BJ (cell line): Measurements from ENCODE around the gene SHTN1. TPM values are rescaled to one million over a fixed set of nuclear protein-coding genes. Genes with fewer than 3 reads are reported as not detected.

Experiments used
- CTCF ChIA-PET: fragments of 350-600 bp; formaldehyde crosslinking; extraction: SDS; loops from one replicate; lab custom pipeline; 2021; ENCODE audit warnings: antibody characterized with exemption, inconsistent platforms; lab: Yijun Ruan, JAX
- POLR2A ChIA-PET: fragments of 300-600 bp; sonication (Branson Sonifier 250); formaldehyde crosslinking; extraction: SDS; loops from one replicate; lab custom pipeline; 2021; ENCODE audit warnings: antibody characterized with exemption; lab: Charles Lee
- DNase-seq: peaks from one replicate; pipeline ENCODE4 v3.0.0-alpha.2; 2011; ENCODE audit warnings: low read depth
- H3K27me3 ChIP-seq: 2 replicates; pipeline ENCODE4 v1.6.0; 2011; ENCODE audit warnings: low read length; ENCODE audit not compliant: control insufficient read depth, insufficient read depth
- H3K36me3 ChIP-seq: 2 replicates; pipeline ENCODE4 v1.5.1; 2011; ENCODE audit warnings: low read length; ENCODE audit not compliant: control insufficient read depth, insufficient read depth
- H3K4me3 ChIP-seq: 2 replicates; pipeline ENCODE4 v1.5.1; 2011; ENCODE audit warnings: low read depth, mild to moderate bottlenecking, control low read depth, low read length
- polyA plus RNA-seq: library from polyadenylated mRNA; depleted of rRNA; stranded (reverse); fragments of >200 nt; gene quantifications from 2 replicates; pipeline ENCODE4 v1.2.3, GENCODE V29; 2011
- TF ChIP-seq, protein P1 (sequence below): IDR thresholded peaks from 2 replicates; pipeline ENCODE4 v1.5.1; 2011; ENCODE audit warnings: low read depth, mild to moderate bottlenecking, control low read depth, inconsistent platforms, low read length, moderate library complexity; ENCODE audit not compliant: insufficient read depth

The SHTN1 gene
- polyA plus RNA-seq, 1 experiment, result 2.8 TPM

- TF ChIP-seq, protein P1, sequence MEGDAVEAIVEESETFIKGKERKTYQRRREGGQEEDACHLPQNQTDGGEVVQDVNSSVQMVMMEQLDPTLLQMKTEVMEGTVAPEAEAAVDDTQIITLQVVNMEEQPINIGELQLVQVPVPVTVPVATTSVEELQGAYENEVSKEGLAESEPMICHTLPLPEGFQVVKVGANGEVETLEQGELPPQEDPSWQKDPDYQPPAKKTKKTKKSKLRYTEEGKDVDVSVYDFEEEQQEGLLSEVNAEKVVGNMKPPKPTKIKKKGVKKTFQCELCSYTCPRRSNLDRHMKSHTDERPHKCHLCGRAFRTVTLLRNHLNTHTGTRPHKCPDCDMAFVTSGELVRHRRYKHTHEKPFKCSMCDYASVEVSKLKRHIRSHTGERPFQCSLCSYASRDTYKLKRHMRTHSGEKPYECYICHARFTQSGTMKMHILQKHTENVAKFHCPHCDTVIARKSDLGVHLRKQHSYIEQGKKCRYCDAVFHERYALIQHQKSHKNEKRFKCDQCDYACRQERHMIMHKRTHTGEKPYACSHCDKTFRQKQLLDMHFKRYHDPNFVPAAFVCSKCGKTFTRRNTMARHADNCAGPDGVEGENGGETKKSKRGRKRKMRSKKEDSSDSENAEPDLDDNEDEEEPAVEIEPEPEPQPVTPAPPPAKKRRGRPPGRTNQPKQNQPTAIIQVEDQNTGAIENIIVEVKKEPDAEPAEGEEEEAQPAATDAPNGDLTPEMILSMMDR, result no peak
- ChIA-PET CTCF (interaction anchor here (1.6 kb wide), 1 partner anchor 38 kb away, joined by 4 read pairs; no protein-coding TSS in a partner anchor), POLR2A (no interaction called here)
Observed at GRCh38 chr10:116852246-116852645, 152.7 kb downstream of the SHTN1 start.

DNA sequence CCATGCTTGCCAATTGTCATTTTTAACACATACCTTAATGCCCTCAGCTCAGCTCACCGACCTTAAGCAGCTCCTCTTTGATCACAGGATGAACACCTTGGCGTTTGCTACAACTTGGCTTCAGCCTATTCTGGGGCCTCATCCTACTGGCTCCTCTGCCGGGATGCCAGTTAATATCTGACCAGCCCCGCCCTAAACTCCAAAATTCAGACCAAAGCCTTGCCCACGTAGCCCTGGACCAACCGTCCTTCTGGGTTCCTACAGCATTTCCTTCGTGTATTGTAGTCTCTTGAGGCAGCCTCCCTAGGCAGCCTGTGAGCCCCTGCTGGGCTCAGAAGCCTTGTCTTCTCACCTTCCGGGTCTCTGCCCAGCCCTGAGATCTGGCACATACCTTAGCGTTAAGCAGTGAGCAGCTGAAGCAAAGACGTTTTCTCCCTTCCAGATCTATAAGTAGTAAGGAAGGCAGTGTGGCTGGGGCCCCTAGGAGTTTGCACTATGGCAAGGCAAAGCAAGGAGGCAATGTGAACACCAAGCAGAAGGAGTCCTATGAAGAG is 154.9 kb downstream of the SHTN1 start:
- peaks cover 1% of the 10 kb centered on the region; the same call in 1 of the 2 replicates for H3K27me3 ChIP-seq
- POLR2A ChIA-PET, result no interaction called here
- CTCF ChIA-PET, result interaction anchor here (1.2 to 1.6 kb wide), 5 partner anchors 11 to 324 kb away, joined by 3 to 5 read pairs (median 4); no protein-coding TSS in a partner anchor
- TF ChIP-seq, protein P1, result no peak
- no peaks in the 10 kb centered on the region for H3K36me3 ChIP-seq
- DNase-seq, result no peak
- H3K4me3 ChIP-seq, result peak overlapping the region; percentile 87

More at GRCh38 chr10:116852246-116852645, 152.7 kb downstream of the SHTN1 start:
- DNase-seq, result no peak
- Histone ChIP-seq H3K4me3 (no peak overlapping the region), H3K27me3 (peaks cover 1% of the 10 kb centered on the region; the same call in 1 of the 2 replicates), H3K36me3 (no peaks in the 10 kb centered on the region)

DNA sequence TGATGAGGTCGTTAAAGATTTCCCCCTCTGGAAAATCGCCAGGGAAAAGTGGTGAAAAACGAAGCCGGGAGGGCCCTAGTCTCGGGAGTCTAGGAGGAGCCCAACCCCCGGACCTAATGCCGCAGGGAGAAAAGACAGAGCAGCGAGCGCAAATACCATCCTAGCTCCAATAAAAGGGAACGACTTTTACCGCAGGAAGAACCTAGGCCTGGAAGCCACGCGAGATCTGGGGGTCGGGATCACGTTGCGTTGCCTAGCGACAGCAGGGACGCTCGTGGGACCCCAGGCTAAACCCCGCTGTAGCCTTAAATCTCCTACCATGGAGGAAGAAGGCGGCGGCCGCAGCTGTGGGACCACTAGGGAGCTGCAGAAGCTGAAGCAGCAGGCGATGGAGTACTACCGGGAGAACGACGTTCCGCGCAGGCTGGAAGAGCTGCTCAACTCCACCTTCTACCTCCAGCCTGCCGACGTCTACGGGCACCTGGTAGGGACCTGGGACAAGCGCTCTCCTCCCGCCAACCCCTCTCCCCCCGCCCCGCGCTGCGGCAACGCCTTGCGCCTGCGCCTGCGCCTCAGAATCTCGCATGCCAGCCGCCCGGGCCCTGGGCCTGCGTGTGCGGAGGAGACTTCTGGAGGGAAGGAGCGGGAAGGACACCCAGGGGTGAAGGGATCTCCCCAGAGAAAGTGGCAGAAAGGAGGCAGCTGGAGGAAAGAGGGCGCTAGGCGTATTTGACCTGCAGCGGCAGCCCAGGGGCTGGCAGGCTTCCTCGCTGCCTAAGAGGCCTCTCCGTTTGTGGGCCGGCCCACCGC is 155.5 kb downstream of the SHTN1 start, which contains the start of gene ENO4:
Gene ENO4, plus strand, starts transcription at position 252 of the 810 bp plus-strand sequence. Its CDS starts 68 bp downstream, at position 320.
- ChIA-PET CTCF (interaction anchor here (1.2 to 1.6 kb wide), 5 partner anchors 11 to 325 kb away, joined by 3 to 5 read pairs (median 4); no protein-coding TSS in a partner anchor), POLR2A (interaction anchor here (0.6 kb wide), 1 partner anchor 530 kb away, joined by 3 read pairs; no protein-coding TSS in a partner anchor)
- peaks cover 1% of the 10 kb centered on the region; the same call in 1 of the 2 replicates for H3K27me3 ChIP-seq
- peak; percentile 38 for DNase-seq
- no peaks in the 10 kb centered on the region for H3K36me3 ChIP-seq
- H3K4me3 ChIP-seq, result peak within 1 kb of the TSS; percentile 87
- TF ChIP-seq, protein P1, result no peak

DNA sequence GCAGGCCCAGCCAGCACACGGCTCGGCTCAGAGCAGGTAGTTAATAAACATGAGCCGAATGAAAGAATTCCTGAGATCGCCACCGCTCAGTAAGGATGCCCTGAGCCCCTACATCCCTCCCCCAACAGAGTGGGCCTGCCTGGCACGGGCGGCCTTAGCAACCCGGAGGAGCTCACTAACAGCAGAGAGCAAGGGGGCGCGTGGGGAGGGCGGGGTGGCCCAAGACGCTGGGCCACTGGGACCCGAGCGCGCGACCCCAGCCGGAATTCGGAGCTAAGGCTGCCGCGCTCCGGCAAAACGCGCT is 156.1 kb downstream of the SHTN1 start:
- DNase-seq, result no peak
- TF ChIP-seq, protein P1, result no peak
- ChIA-PET CTCF (interaction anchor here (1.2 to 1.6 kb wide), 4 partner anchors 10 to 326 kb away, joined by 3 to 5 read pairs (median 4); no protein-coding TSS in a partner anchor), POLR2A (interaction anchor here (0.6 kb wide), 1 partner anchor 531 kb away, joined by 3 read pairs; no protein-coding TSS in a partner anchor)
- Histone ChIP-seq H3K36me3 (no peaks in the 10 kb centered on the region), H3K4me3 (peak overlapping the region; percentile 87), H3K27me3 (peaks cover 1% of the 10 kb centered on the region; the same call in 1 of the 2 replicates)
